ENCODE data around the gene HHAT. TPM values are rescaled to one million over a fixed set of nuclear protein-coding genes. Genes with fewer than 3 reads are reported as not detected.

The HHAT gene
- total RNA-seq, 4 donors from 2014 or later = 0.83 to 1.6 (median 1.2) TPM

GRCh38 chr1:210374600-210374953 is 45.9 kb downstream of the HHAT start:
- TF ChIP-seq CTCF (IDR thresholded peaks at IDR 0.05) = no peak
- no peak for TF ChIP-seq EP300 (IDR thresholded peaks at IDR 0.05)
- no peak for TF ChIP-seq POLR2A (IDR thresholded peaks at IDR 0.05; ENCODE audit: low read depth)
- TF ChIP-seq POLR2AphosphoS5 (IDR thresholded peaks at IDR 0.05) = no peak
- H3K4me3 ChIP-seq = no peak overlapping the region
- H3K27ac ChIP-seq (replicated peaks in 1 of 4) = no peak overlapping the region
- no peaks in the 10 kb centered on the region for H3K27me3 ChIP-seq
- no peaks in the 10 kb centered on the region for H3K36me3 ChIP-seq
- H3K4me1 ChIP-seq = peaks cover 0 to 14% (median 0%) of the 10 kb centered on the region in 4 donors
- intact Hi-C loops (cut with DNase I) = no loop called here
- H3K9me3 ChIP-seq = no peaks in the 10 kb centered on the region
- WGBS = 62% methylated on average over 4 of the region's 4 CpGs
- peak; percentile 29 for DNase-seq (ENCODE audit: extremely low spot score)

GRCh38 chr1:210376836-210377372 is 48.2 kb downstream of the HHAT start:
- no peaks in the 10 kb centered on the region for H3K9me3 ChIP-seq
- no peaks in the 10 kb centered on the region for H3K36me3 ChIP-seq
- H3K4me3 ChIP-seq = no peak overlapping the region
- WGBS = 45% methylated on average over 1 of the region's 1 CpG
- no peak for TF ChIP-seq POLR2AphosphoS5 (IDR thresholded peaks at IDR 0.05)
- TF ChIP-seq CTCF (IDR thresholded peaks at IDR 0.05) = no peak
- TF ChIP-seq POLR2A (IDR thresholded peaks at IDR 0.05; ENCODE audit: low read depth) = no peak
- no peak for TF ChIP-seq EP300 (IDR thresholded peaks at IDR 0.05)
- DNase-seq (ENCODE audit: extremely low spot score) = peak; percentile 72
- no peak overlapping the region for H3K27ac ChIP-seq (replicated peaks in 1 of 4)
- intact Hi-C loops (cut with DNase I) = no loop called here
- no peaks in the 10 kb centered on the region for H3K27me3 ChIP-seq
- H3K4me1 ChIP-seq = peaks cover 0 to 14% (median 0%) of the 10 kb centered on the region in 4 donors

- H3K27me3 ChIP-seq = no peaks in the 10 kb centered on the region
- TF ChIP-seq POLR2A (IDR thresholded peaks at IDR 0.05; ENCODE audit: low read depth) = no peak
- TF ChIP-seq CTCF (IDR thresholded peaks at IDR 0.05) = no peak
- TF ChIP-seq EP300 (IDR thresholded peaks at IDR 0.05) = no peak
- no peak for TF ChIP-seq POLR2AphosphoS5 (IDR thresholded peaks at IDR 0.05)
- intact Hi-C loops (cut with DNase I) = no loop called here
- no peak overlapping the region for H3K4me3 ChIP-seq
- no peak overlapping the region for H3K27ac ChIP-seq (replicated peaks in 1 of 4)
- peak; percentile 47 for DNase-seq (ENCODE audit: extremely low spot score)
- H3K36me3 ChIP-seq = no peaks in the 10 kb centered on the region
- no peaks in the 10 kb centered on the region for H3K9me3 ChIP-seq
- WGBS = 71% methylated on average over 3 of the region's 3 CpGs
- peaks cover 0 to 14% (median 0%) of the 10 kb centered on the region in 4 donors for H3K4me1 ChIP-seq
Observed at GRCh38 chr1:210377731-210378333, 49.1 kb downstream of the HHAT start.

- H3K27ac ChIP-seq (replicated peaks in 1 of 4) = no peak overlapping the region
- H3K9me3 ChIP-seq = no peaks in the 10 kb centered on the region
- H3K4me1 ChIP-seq = peaks cover 0 to 9% (median 0%) of the 10 kb centered on the region in 4 donors
- H3K27me3 ChIP-seq = no peaks in the 10 kb centered on the region
- no peak overlapping the region for H3K4me3 ChIP-seq
- no peaks in the 10 kb centered on the region for H3K36me3 ChIP-seq
- TF ChIP-seq POLR2AphosphoS5 (IDR thresholded peaks at IDR 0.05) (no peak), EP300 (IDR thresholded peaks at IDR 0.05) (no peak), CTCF (IDR thresholded peaks at IDR 0.05) (no peak), POLR2A (IDR thresholded peaks at IDR 0.05; ENCODE audit: low read depth) (no peak)
- DNase-seq (ENCODE audit: extremely low spot score) = no peak
- intact Hi-C loops (cut with DNase I) = no loop called here
- WGBS = 94% methylated on average over 1 of the region's 1 CpG
Observed at GRCh38 chr1:210378736-210379135, 50.0 kb downstream of the HHAT start.

- no peak overlapping the region for H3K27ac ChIP-seq (replicated peaks in 1 of 4)
- H3K4me3 ChIP-seq = no peak overlapping the region
- H3K27me3 ChIP-seq = no peaks in the 10 kb centered on the region
- TF ChIP-seq POLR2A (IDR thresholded peaks at IDR 0.05; ENCODE audit: low read depth) = no peak
- TF ChIP-seq POLR2AphosphoS5 (IDR thresholded peaks at IDR 0.05) = no peak
- TF ChIP-seq EP300 (IDR thresholded peaks at IDR 0.05) = no peak
- no peak for TF ChIP-seq CTCF (IDR thresholded peaks at IDR 0.05)
- 78% methylated on average over 4 of the region's 4 CpGs for WGBS
- H3K4me1 ChIP-seq = peaks cover 0 to 5% (median 0%) of the 10 kb centered on the region in 4 donors
- DNase-seq (ENCODE audit: extremely low spot score) = no peak
- intact Hi-C loops (cut with DNase I) = no loop called here
- H3K9me3 ChIP-seq = no peaks in the 10 kb centered on the region
- H3K36me3 ChIP-seq = no peaks in the 10 kb centered on the region
Observed at GRCh38 chr1:210381934-210382333, 53.2 kb downstream of the HHAT start.

All from esophagus muscularis mucosa (tissue), 4 donors.